K562 (cell line): ENCODE results near the gene BBLN. TPM values are rescaled to one million over a fixed set of nuclear protein-coding genes. Genes with fewer than 3 reads are reported as not detected.
A peak's percentile ranks its signal among the peaks of the same experiment; 100 is the strongest.

Experiments used
- CSDE1 ChIP-seq, 2 experiments: fragments of 450-650 bp; IDR thresholded peaks; 2 replicates each; pipeline ENCODE4 v1.6.1; 2016; ENCODE audit warnings: mild to moderate bottlenecking in 1 of 2
- EHMT2 ChIP-seq: fragments of 450-650 bp; IDR thresholded peaks from 2 replicates; pipeline ENCODE4 v1.6.1; 2018; ENCODE audit warnings: antibody characterized with exemption
- EP400 ChIP-seq: fragments of 450-650 bp; IDR thresholded peaks from 2 replicates; pipeline ENCODE4 v1.6.1; 2017; ENCODE audit warnings: antibody characterized with exemption, mild to moderate bottlenecking, moderate library complexity
- FOXA3 ChIP-seq, 2 experiments: fragments of 450-650 bp in 1 of 2; sonication (generic) in 1 of 2; formaldehyde crosslinking; IDR thresholded peaks in 1 of 2; conservative IDR thresholded peaks in 1 of 2; 2 replicates each; pipeline versions ENCODE4 v1.4.0 to v1.8.0; 2020 to 2022; ENCODE audit warnings: mild to moderate bottlenecking in 2 of 2, missing genetic modification reagents in 1 of 2
- FOXM1 ChIP-seq, 2 experiments: fragments of 450-650 bp in 1 of 2; sonication (generic) in 1 of 2; formaldehyde crosslinking in 1 of 2; IDR thresholded peaks; 2 replicates each; pipeline versions ENCODE4 v1.6.1 to v1.9.0; 2017 to 2022; ENCODE audit warnings: low read depth in 2 of 2, mild to moderate bottlenecking in 2 of 2, missing genetic modification reagents in 1 of 2, moderate library complexity in 1 of 2
- FOXO4 ChIP-seq: fragments of 450-650 bp; formaldehyde crosslinking; IDR thresholded peaks from 2 replicates; pipeline ENCODE4 v1.4.0; 2020; ENCODE audit warnings: mild to moderate bottlenecking, moderate library complexity
- GABPA ChIP-seq: fragments of 200-800 bp; sonication (Bioruptor generic); conservative IDR thresholded peaks from 2 replicates; pipeline ENCODE4 v1.6.1; 2016; ENCODE audit warnings: low read depth, missing genetic modification characterization, missing compliant biosample characterization
- JUND ChIP-seq, 2 experiments: IDR thresholded peaks; 2 replicates in 1 of 2; 3 replicates in 1 of 2; pipeline ENCODE4 v1.6.1; 2011; ENCODE audit warnings: borderline replicate concordance in 2 of 2, low read depth in 2 of 2, low read length in 2 of 2, improper control_type of control experiment in 1 of 2, missing biosample characterization in 1 of 2, missing genetic modification characterization in 1 of 2, missing genetic modification reagents in 1 of 2
- LARP7 ChIP-seq: fragments of 450-650 bp; IDR thresholded peaks from 2 replicates; pipeline ENCODE4 v1.6.1; 2016
- MEIS2 ChIP-seq: fragments of 450-650 bp; IDR thresholded peaks from 2 replicates; pipeline ENCODE4 v1.6.1; 2014; ENCODE audit warnings: mild to moderate bottlenecking; ENCODE audit not compliant: partially characterized antibody
- MYBL2 ChIP-seq, 2 experiments: fragments of 450-650 bp in 1 of 2; sonication (generic) in 1 of 2; formaldehyde crosslinking in 1 of 2; IDR thresholded peaks; 2 replicates each; pipeline versions ENCODE4 v1.6.1 to v1.8.1; 2017 to 2022; ENCODE audit warnings: borderline replicate concordance in 1 of 2, inconsistent platforms in 1 of 2, low read depth in 1 of 2, mild to moderate bottlenecking in 1 of 2, missing genetic modification reagents in 1 of 2, moderate library complexity in 1 of 2
- POLR3G ChIP-seq: IDR thresholded peaks from 2 replicates; pipeline ENCODE4 v1.6.1; 2011; ENCODE audit not compliant: insufficient read length, insufficient replicate concordance; ENCODE audit errors: extremely low read depth
- SETDB1 ChIP-seq: IDR thresholded peaks from one replicate; pipeline ENCODE4 v1.6.1; 2012; ENCODE audit warnings: low read length, control low read depth, inconsistent platforms
- SMARCA4 ChIP-seq: fragments of 450-650 bp; IDR thresholded peaks from 2 replicates; pipeline ENCODE4 v1.6.1; 2016
- XRCC5 ChIP-seq: fragments of 200-400 bp; formaldehyde crosslinking; IDR thresholded peaks from 2 replicates; pipeline ENCODE4 v1.6.1; 2017; ENCODE audit warnings: low read depth, mild to moderate bottlenecking, low read length
- ZBTB11 ChIP-seq, 3 experiments: fragments of 200-800 bp in 1 of 3; fragments of 250-450 bp in 1 of 3; fragments of 450-650 bp in 1 of 3; sonication (Bioruptor Pico) in 1 of 3; sonication (Bioruptor generic) in 1 of 3; formaldehyde crosslinking in 1 of 3; IDR thresholded peaks; 2 replicates each; pipeline versions ENCODE4 v1.6.1 to v1.8.0; 2016 to 2022; ENCODE audit warnings: mild to moderate bottlenecking in 2 of 3, missing genetic modification characterization in 2 of 3, missing compliant biosample characterization in 1 of 3, moderate library complexity in 1 of 3
- ZNF561 ChIP-seq: fragments of 450-650 bp; formaldehyde crosslinking; conservative IDR thresholded peaks from 2 replicates; pipeline ENCODE4 v1.4.0; 2020; ENCODE audit warnings: mild to moderate bottlenecking, moderate library complexity
- polyA plus RNA-seq, 8 experiments: library from polyadenylated mRNA; depleted of rRNA in 4 of 8; stranded (reverse) in 5 of 8; unstranded in 3 of 8; fragments of >200 nt; fragmentation: Nextera tagmentation in 2 of 8; fragmentation: Illumina TruSeq in 1 of 8; extraction: Ambion mirVana in 2 of 8; extraction: Trizol in 1 of 8; gene quantifications; 2 replicates each; pipeline versions ENCODE4 v1.2.1 to v1.2.3, GENCODE V29; 2011 to 2014; ENCODE audit warnings: inconsistent platforms in 1 of 8, missing spikeins in 1 of 8
- total RNA-seq, 7 experiments: library from RNA; depleted of rRNA in 6 of 7; stranded (reverse); fragments of >200 nt in 6 of 7; fragmentation: Illumina TruSeq in 2 of 7; extraction: Trizol in 2 of 7; gene quantifications; 2 replicates each; pipeline versions ENCODE4 v1.2.1 to v1.2.3, GENCODE V29; 2011 to 2021; ENCODE audit warnings: low replicate concordance in 1 of 7
- TF ChIP-seq, protein P1 (sequence below): sonication (generic); formaldehyde crosslinking; IDR thresholded peaks from 2 replicates; pipeline ENCODE4 v1.8.1; 2022; ENCODE audit warnings: missing genetic modification reagents
- TF ChIP-seq, protein P2 (sequence below), 3 experiments: fragments of 200-800 bp in 1 of 3; sonication (Bioruptor generic) in 1 of 3; sonication (generic) in 1 of 3; formaldehyde crosslinking in 1 of 3; IDR thresholded peaks; 2 replicates each; pipeline versions ENCODE4 v1.6.1 to v1.8.0; 2016 to 2022; ENCODE audit warnings: mild to moderate bottlenecking in 2 of 3, missing compliant biosample characterization in 2 of 3, missing genetic modification characterization in 2 of 3, missing genetic modification reagents in 1 of 3

The BBLN gene
- total and polyA plus RNA-seq, 9 of the 15 experiments (the other 6 are each of a cell fraction or from before 2014, with no cell fraction given): 4.2 to 331 (median 87.1) TPM

DNA sequence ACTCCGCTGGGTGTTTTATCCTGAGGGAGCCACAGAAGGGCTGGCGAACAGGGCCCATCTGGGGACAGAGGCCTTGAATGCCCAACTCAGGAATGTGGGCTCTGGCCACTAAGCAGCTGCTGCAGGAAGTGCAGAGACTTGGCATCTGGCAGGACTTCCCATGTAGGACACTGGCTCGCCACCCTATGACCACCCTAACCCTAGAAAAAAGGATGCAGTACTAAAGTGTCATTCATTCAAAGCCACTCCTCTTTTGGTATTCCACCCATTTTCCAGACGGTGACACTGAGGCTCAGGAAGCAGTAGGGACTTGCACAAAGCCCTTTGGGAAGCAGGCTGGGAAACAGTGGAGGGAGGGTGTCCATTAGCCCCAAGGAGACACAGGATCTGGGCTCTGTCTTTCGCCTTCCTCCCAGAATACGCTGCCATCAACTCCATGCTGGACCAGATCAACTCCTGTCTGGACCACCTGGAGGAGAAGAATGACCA is 3.0 kb downstream of the BBLN start (continued):
- TF ChIP-seq, protein P1, sequence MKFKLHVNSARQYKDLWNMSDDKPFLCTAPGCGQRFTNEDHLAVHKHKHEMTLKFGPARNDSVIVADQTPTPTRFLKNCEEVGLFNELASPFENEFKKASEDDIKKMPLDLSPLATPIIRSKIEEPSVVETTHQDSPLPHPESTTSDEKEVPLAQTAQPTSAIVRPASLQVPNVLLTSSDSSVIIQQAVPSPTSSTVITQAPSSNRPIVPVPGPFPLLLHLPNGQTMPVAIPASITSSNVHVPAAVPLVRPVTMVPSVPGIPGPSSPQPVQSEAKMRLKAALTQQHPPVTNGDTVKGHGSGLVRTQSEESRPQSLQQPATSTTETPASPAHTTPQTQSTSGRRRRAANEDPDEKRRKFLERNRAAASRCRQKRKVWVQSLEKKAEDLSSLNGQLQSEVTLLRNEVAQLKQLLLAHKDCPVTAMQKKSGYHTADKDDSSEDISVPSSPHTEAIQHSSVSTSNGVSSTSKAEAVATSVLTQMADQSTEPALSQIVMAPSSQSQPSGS: no peak
- TF ChIP-seq JUND (IDR thresholded peaks at IDR 0.05; ENCODE audit: borderline replicate concordance, low read depth, low read length) (no peak), JUND (tag; IDR thresholded peaks at IDR 0.05; ENCODE audit: borderline replicate concordance, low read depth, low read length) (0 out of 3 replicates have a peak, but pooled peaks have one; percentile 9), FOXO4 (CRISPR knock-in tag) (no peak), EP400 (no peak), EHMT2 (no peak), LARP7 (no peak), MEIS2 (no peak), MYBL2 (IDR thresholded peaks at IDR 0.05; ENCODE audit: low read depth) (no peak), MYBL2 (CRISPR knock-in tag; IDR thresholded peaks at IDR 0.05; ENCODE audit: borderline replicate concordance) (no peak), GABPA (no peak), POLR3G (no peak), FOXA3 (CRISPR knock-in tag; conservative IDR thresholded peaks at IDR 0.05 in 1 of 2, IDR thresholded peaks at IDR 0.05 in 1 of 2) (no peak), FOXM1 (IDR thresholded peaks at IDR 0.05; ENCODE audit: low read depth) (no peak), FOXM1 (CRISPR knock-in tag; IDR thresholded peaks at IDR 0.05; ENCODE audit: low read depth) (no peak), SMARCA4 (no peak), CSDE1 (IDR thresholded peaks at IDR 0.05) (no peak), ZBTB11 (CRISPR knock-in tag; IDR thresholded peaks at IDR 0.05) (no peak), XRCC5 (no peak), SETDB1 (no peak), ZNF561 (no peak)
- TF ChIP-seq, protein P2, sequence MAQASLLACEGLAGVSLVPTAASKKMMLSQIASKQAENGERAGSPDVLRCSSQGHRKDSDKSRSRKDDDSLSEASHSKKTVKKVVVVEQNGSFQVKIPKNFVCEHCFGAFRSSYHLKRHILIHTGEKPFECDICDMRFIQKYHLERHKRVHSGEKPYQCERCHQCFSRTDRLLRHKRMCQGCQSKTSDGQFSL (CRISPR knock-in tag; IDR thresholded peaks at IDR 0.05): no peak
- TF ChIP-seq, protein P2 (tag; IDR thresholded peaks at IDR 0.05): no peak
